Activated CD4-positive, alpha-beta T cell treated with anti-CD3 and anti-CD28 coated beads, Interleukin-2, amount 50 U/mL, for 16 hours (primary cell): ENCODE data around the gene ANXA10.
"Not testable (repeated sequence)": the region's sequence is repeated elsewhere in the genome, so short reads cannot be mapped to it uniquely, and the experiment has no call there.

Experiments used
- DNase-seq: peaks from one replicate; pipeline ENCODE4 v3.0.0-alpha.2; 2020

The ANXA10 gene

GRCh38 chr4:168119100-168119499 lies 26.8 kb downstream of the ANXA10 start:
- DNase-seq, result no peak

GRCh38 chr4:168119890-168120289 lies 27.6 kb downstream of the ANXA10 start:
- no peak for DNase-seq

GRCh38 chr4:168120811-168121210 lies 28.5 kb downstream of the ANXA10 start:
- DNase-seq, result no peak

- no peak for DNase-seq
Measured at GRCh38 chr4:168124008-168124641, 31.8 kb downstream of the ANXA10 start.

- DNase-seq, result no peak
Measured at GRCh38 chr4:168126952-168127351, 34.6 kb downstream of the ANXA10 start.

- DNase-seq, result no peak
Measured at GRCh38 chr4:168128601-168129000, 36.3 kb downstream of the ANXA10 start.

- DNase-seq, result no peak
Measured at GRCh38 chr4:168129046-168129772, 36.9 kb downstream of the ANXA10 start.

- DNase-seq, result no peak
Measured at GRCh38 chr4:168129802-168130201, 37.5 kb downstream of the ANXA10 start.

GRCh38 chr4:168131196-168131595 lies 38.9 kb downstream of the ANXA10 start:
- DNase-seq, result no peak

GRCh38 chr4:168134651-168135050 lies 42.3 kb downstream of the ANXA10 start:
- DNase-seq, result no peak

GRCh38 chr4:168135860-168136259 lies 43.5 kb downstream of the ANXA10 start:
- not testable (repeated sequence) for DNase-seq

GRCh38 chr4:168137695-168138094 lies 45.4 kb downstream of the ANXA10 start:
- DNase-seq, result not testable (repeated sequence)

GRCh38 chr4:168138143-168138542 lies 45.8 kb downstream of the ANXA10 start:
- DNase-seq, result no peak

- no peak for DNase-seq
Measured at GRCh38 chr4:168139336-168139735, 47.0 kb downstream of the ANXA10 start.

GRCh38 chr4:168141733-168142132 lies 49.4 kb downstream of the ANXA10 start:
- no peak for DNase-seq

- DNase-seq, result no peak
Measured at GRCh38 chr4:168143601-168144000, 51.3 kb downstream of the ANXA10 start.

- no peak for DNase-seq
Measured at GRCh38 chr4:168150420-168151050, 58.2 kb downstream of the ANXA10 start.

- DNase-seq, result no peak
Measured at GRCh38 chr4:168151327-168151726, 59.0 kb downstream of the ANXA10 start.

GRCh38 chr4:168152837-168153500 lies 60.6 kb downstream of the ANXA10 start:
- DNase-seq, result no peak

- DNase-seq, result peak; percentile 63
Measured at GRCh38 chr4:168153596-168154440, 61.5 kb downstream of the ANXA10 start.

GRCh38 chr4:168154546-168155277 lies 62.4 kb downstream of the ANXA10 start:
- no peak for DNase-seq

- no peak for DNase-seq
Measured at GRCh38 chr4:168162604-168163003, 70.3 kb downstream of the ANXA10 start.
